ENCODE measurements around the gene DCX. TPM values are rescaled to one million over a fixed set of nuclear protein-coding genes. Genes with fewer than 3 reads are reported as not detected.

Gene DCX
- total and polyA plus RNA-seq, 2 of the 13 experiments (the other 11 are each of a cell fraction or from before 2014, with no cell fraction given): not detected

GRCh38 chrX:111410590-111411078, 1.4 kb downstream of the DCX start:
- no peak overlapping the region for H3K4me3 ChIP-seq (replicated peaks in 1 of 3; ENCODE audit: insufficient read depth in 1 of 3, low read depth in 2 of 3, low read length in 3 of 3)
- no peak overlapping the region for H3K4me2 ChIP-seq (ENCODE audit: low read depth, low read length)
- no TSS peak for BruUV-seq (replicated peaks)
- no peak for FAIRE-seq
- H3K9ac ChIP-seq (ENCODE audit: insufficient read depth, low read depth, low read length): no peak overlapping the region
- ATAC-seq: no peak
- POLR2A ChIA-PET: no interaction called here
- no peak overlapping the region for H2AFZ ChIP-seq (ENCODE audit: low read length)
- H3K36me3 ChIP-seq (replicated peaks in 1 of 2; ENCODE audit: control insufficient read depth in 1 of 2, insufficient read depth in 2 of 2, low read length in 2 of 2): no peaks in the 10 kb centered on the region
- in situ Hi-C loops (cut with HindIII; ENCODE audit: extremely low pct_ligation_motif_present, low pct_unique_long_range_greater_than_20kb) (no loop called here), intact Hi-C loops (cut with micrococcal nuclease; ENCODE audit: unreplicated experiment) (no loop called here)
- H3K27me3 ChIP-seq (ENCODE audit: control insufficient read depth in 1 of 2, insufficient read depth in 2 of 2, low read length in 2 of 2): no peaks in the 10 kb centered on the region; a peak in 1 of 5 replicates
- 0% methylated on average over 1 of the region's 2 CpGs for WGBS (ENCODE audit: low lambda C conversion rate)
- DNase-seq (ENCODE audit: low spot score): no peak
- no peaks in the 10 kb centered on the region for H3K9me3 ChIP-seq (ENCODE audit: low read length)
- H3K27ac ChIP-seq (ENCODE audit: extremely low read length, insufficient read depth, low read length): no peak overlapping the region
- CTCF ChIA-PET (ENCODE audit: low intra/inter-chr PET ratio, low total read pairs): no interaction called here
- TF ChIP-seq DMTF1 (CRISPR knock-in tag; IDR thresholded peaks at IDR 0.05): no peak
- no peak for TF ChIP-seq NFE2L2 (IDR thresholded peaks at IDR 0.05; ENCODE audit: low read length)
- TF ChIP-seq TCF7L2 (IDR thresholded peaks at IDR 0.05; ENCODE audit: low read depth, low read length): no peak
- TF ChIP-seq PHF21A (CRISPR knock-in tag; IDR thresholded peaks at IDR 0.05): no peak
- no peak for TF ChIP-seq ZBTB14 (CRISPR knock-in tag; IDR thresholded peaks at IDR 0.05)
- TF ChIP-seq MIXL1 (CRISPR knock-in tag; IDR thresholded peaks at IDR 0.05): no peak
- no peak for TF ChIP-seq DRAP1 (CRISPR knock-in tag; IDR thresholded peaks at IDR 0.05)
- TF ChIP-seq ZNF644 (CRISPR knock-in tag; IDR thresholded peaks at IDR 0.05; ENCODE audit: low read depth): no peak
- no peak for TF ChIP-seq NONO (IDR thresholded peaks at IDR 0.05)
- TF ChIP-seq NONO (CRISPR knock-in tag; conservative IDR thresholded peaks at IDR 0.05): no peak
- no peak for TF ChIP-seq CHD2 (IDR thresholded peaks at IDR 0.05; ENCODE audit: low read depth, low read length)
- TF ChIP-seq ZFP91 (CRISPR knock-in tag; IDR thresholded peaks at IDR 0.05; ENCODE audit: borderline replicate concordance): no peak
- no peak for TF ChIP-seq ZNF280D (CRISPR knock-in tag; IDR thresholded peaks at IDR 0.05)
- TF ChIP-seq FOXA1 (IDR thresholded peaks at IDR 0.05): no peak
- no peak for TF ChIP-seq FOXA1 (CRISPR knock-in tag; IDR thresholded peaks at IDR 0.05)
- TF ChIP-seq CAMTA2 (CRISPR knock-in tag; IDR thresholded peaks at IDR 0.05; ENCODE audit: borderline replicate concordance): no peak
- TF ChIP-seq RCOR2 (CRISPR knock-in tag; IDR thresholded peaks at IDR 0.05): no peak
- no peak for TF ChIP-seq KMT2B (CRISPR knock-in tag; IDR thresholded peaks at IDR 0.05)
- no peaks in the 10 kb centered on the region for H3K79me2 ChIP-seq (ENCODE audit: insufficient read depth, low read length)
- no peaks in the 10 kb centered on the region for H3K4me1 ChIP-seq (ENCODE audit: insufficient read depth, low read length)
- no peaks in the 10 kb centered on the region for H4K20me1 ChIP-seq (ENCODE audit: insufficient read depth, low read length)

Measured in HepG2 (cell line).